Measurements from ENCODE around the gene DMAP1. TPM values are rescaled to one million over a fixed set of nuclear protein-coding genes. Genes with fewer than 3 reads are reported as not detected.

DMAP1 gene
- total and polyA plus RNA-seq, 2 of the 8 experiments (the other 6 are each of a cell fraction or from before 2014, with no cell fraction given): 36.4 to 42.4 TPM

- Histone ChIP-seq H3K23ac (ENCODE audit: insufficient read length) (no peak overlapping the region), H3K27ac (ENCODE audit: low read depth, low read length) (no peak overlapping the region), H3K9me3 (ENCODE audit: insufficient read depth in 2 of 2, low read depth in 1 of 2, low read length in 1 of 2) (no peaks in the 10 kb centered on the region), H2BK12ac (ENCODE audit: low read depth, low read length) (no peak overlapping the region), H3K4me3 (ENCODE audit: extremely low read depth in 1 of 4, insufficient read depth in 2 of 4, low read depth in 3 of 4, low read length in 4 of 4) (no peak overlapping the region), H2BK20ac (ENCODE audit: low read length) (no peak overlapping the region), H4K91ac (replicated peaks; ENCODE audit: insufficient read length, low read length) (no peak overlapping the region), H3K27me3 (replicated peaks in 1 of 4; ENCODE audit: control insufficient read depth in 3 of 4, extremely low read depth in 1 of 4, insufficient read depth in 3 of 4, low read length in 3 of 4) (no peaks in the 10 kb centered on the region; a peak in 1 of 7 replicates), H2BK15ac (ENCODE audit: low read length) (no peak overlapping the region), H3K4me1 (replicated peaks in 1 of 4; ENCODE audit: control insufficient read depth in 3 of 4, insufficient read depth in 4 of 4, low read length in 3 of 4) (no peaks in the 10 kb centered on the region), H4K8ac (ENCODE audit: extremely low read depth, insufficient read depth, low read length) (no peak overlapping the region), H3K56ac (replicated peaks; ENCODE audit: insufficient read length, low read depth, low read length) (no peak overlapping the region), H3K36me3 (ENCODE audit: control insufficient read depth in 2 of 4, insufficient read depth in 4 of 4, low read length in 3 of 4) (no peaks in the 10 kb centered on the region), H3K14ac (ENCODE audit: insufficient read length) (no peak overlapping the region), H3K23me2 (ENCODE audit: low read depth, low read length) (no peaks in the 10 kb centered on the region), H3K4me2 (ENCODE audit: insufficient read depth in 1 of 2, low read depth in 2 of 2, low read length in 2 of 2) (no peak overlapping the region), H2BK120ac (replicated peaks; ENCODE audit: low read depth, low read length) (no peak overlapping the region), H2BK5ac (ENCODE audit: low read depth, low read length) (no peak overlapping the region), H3K4ac (replicated peaks; ENCODE audit: insufficient read length, low read depth, low read length) (no peak overlapping the region), H4K20me1 (replicated peaks in 1 of 2; ENCODE audit: control insufficient read depth in 1 of 2, insufficient read depth in 2 of 2, low read length in 2 of 2) (no peaks in the 10 kb centered on the region), H3K18ac (ENCODE audit: extremely low read depth, low read length) (no peak overlapping the region), H3K9ac (replicated peaks in 1 of 4; ENCODE audit: extremely low read depth in 1 of 4, low read depth in 3 of 4, low read length in 3 of 4) (no peak overlapping the region), H2AFZ (ENCODE audit: low read length) (no peak overlapping the region; the same call in 1 of the 2 replicates), H3K79me2 (ENCODE audit: control insufficient read depth in 1 of 2, insufficient read depth in 2 of 2, low read length in 2 of 2) (no peaks in the 10 kb centered on the region), H4K5ac (ENCODE audit: insufficient read length, low read depth, low read length) (no peak overlapping the region), H3K79me1 (ENCODE audit: low read depth, low read length) (no peaks in the 10 kb centered on the region), H2AK5ac (ENCODE audit: low read depth, low read length) (no peak overlapping the region)
- 87% methylated on average over 8 of the region's 8 CpGs; no CpG with 5 or more reads in 1 of the 2 experiments for WGBS, 2 experiments (ENCODE audit: extremely low coverage in 1 of 2, insufficient coverage in 1 of 2, insufficient read length in 1 of 2, insufficient replicate concordance in 2 of 2, low coverage in 1 of 2, low lambda C conversion rate in 2 of 2, missing lambda C conversion rate in 1 of 2)
- DNase-seq (ENCODE audit: low read depth in 1 of 2, low spot score in 2 of 2): no peak
- CTCF ChIA-PET (ENCODE audit: partially characterized antibody): interaction anchor here (0.8 to 1.6 kb wide), 5 partner anchors 17 to 108 kb away, joined by 3 to 6 read pairs (median 3); no protein-coding TSS in a partner anchor
- no peak for FAIRE-seq
- no peak for TF ChIP-seq ASH2L (IDR thresholded peaks at IDR 0.05; ENCODE audit: low read length)
- TF ChIP-seq JUN (IDR thresholded peaks at IDR 0.05; ENCODE audit: low read depth, low read length): no peak
- no peak for TF ChIP-seq NRF1 (IDR thresholded peaks at IDR 0.05; ENCODE audit: low read depth, low read length)
- TF ChIP-seq EGR1 (IDR thresholded peaks at IDR 0.05; ENCODE audit: borderline replicate concordance, low read depth, low read length): no peak
- POLR2A ChIA-PET (ENCODE audit: partially characterized antibody): interaction anchor here (0.6 kb wide), 1 partner anchor 577 kb away, joined by 3 read pairs; no protein-coding TSS in a partner anchor
These were observed 12.9 kb upstream of the DMAP1 start for GRCh38 chr1:44200336-44200735.

Measured in H1 (cell line).